Stimulated activated CD8-positive, alpha-beta memory T cell treated with anti-CD3 and anti-CD28 coated beads, Interleukin-4, amount 100 ng/mL, for 24 hours (primary cell): Measurements from ENCODE around the gene TPI1.
A peak's percentile ranks its signal among the peaks of the same experiment; 100 is the strongest.
"Not testable (repeated sequence)": the region's sequence is repeated elsewhere in the genome, so short reads cannot be mapped to it uniquely, and the experiment has no call there.

Experiments used
- DNase-seq: peaks from one replicate; pipeline ENCODE4 v3.0.0-alpha.2; 2020; ENCODE audit warnings: low read depth

The TPI1 gene

DNA sequence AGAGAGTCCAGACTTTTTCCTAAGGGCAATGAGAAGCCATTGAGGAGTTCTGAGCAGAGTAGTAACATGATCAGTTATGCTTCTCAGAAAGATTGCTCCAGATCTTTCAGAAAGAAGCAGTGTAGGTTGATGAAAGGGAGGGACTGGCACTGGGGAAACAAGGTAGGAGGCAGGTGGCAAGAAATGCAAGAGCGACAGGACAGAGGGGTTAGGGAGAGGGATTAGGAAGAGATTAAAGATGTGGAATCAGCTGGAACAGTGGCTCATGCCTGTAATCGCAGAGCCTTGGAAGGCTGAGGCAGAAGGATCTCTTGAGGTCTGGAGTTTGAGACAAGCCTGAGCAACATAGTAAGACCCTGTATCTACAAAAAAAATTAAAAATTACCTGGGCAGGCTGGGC lies 19.7 kb upstream of the TPI1 start:
- no peak for DNase-seq

GRCh38 chr12:6849427-6849826 lies 17.9 kb upstream of the TPI1 start:
- DNase-seq = no peak

- DNase-seq = no peak
Observed at GRCh38 chr12:6849976-6850560, 17.3 kb upstream of the TPI1 start.

DNA sequence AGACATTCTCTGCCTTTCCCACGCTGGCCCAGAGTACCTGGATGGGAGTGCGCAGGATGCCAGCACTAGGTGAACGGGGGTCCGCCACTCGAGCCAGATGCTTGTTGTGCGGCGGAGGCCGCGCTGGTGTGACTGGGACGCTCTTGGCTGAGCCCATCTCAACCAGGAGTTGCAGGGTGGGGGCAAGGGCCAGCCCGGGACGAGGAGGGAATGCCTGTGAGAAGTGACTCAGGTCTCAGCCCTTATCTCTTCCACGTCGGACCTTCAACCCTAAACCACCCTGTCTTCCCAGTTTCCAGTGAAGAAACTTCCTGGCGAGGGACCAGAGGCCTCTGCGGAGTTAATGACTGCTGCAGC lies 16.6 kb upstream of the TPI1 start:
- no peak for DNase-seq

GRCh38 chr12:6851153-6851920 lies 16.0 kb upstream of the TPI1 start, which contains the start of gene CDCA3:
TSS of gene CDCA3 (minus strand) at chr12:6851286. CDS start at chr12:6850952, 334 bp downstream.
- peak; percentile 85 for DNase-seq

- DNase-seq = peak; percentile 97
Observed at GRCh38 chr12:6851921-6852650, 15.2 kb upstream of the TPI1 start, which contains the start of gene USP5. TSS of gene USP5 (plus strand) at chr12:6852150. CDS start at chr12:6852180, 30 bp downstream.

DNA sequence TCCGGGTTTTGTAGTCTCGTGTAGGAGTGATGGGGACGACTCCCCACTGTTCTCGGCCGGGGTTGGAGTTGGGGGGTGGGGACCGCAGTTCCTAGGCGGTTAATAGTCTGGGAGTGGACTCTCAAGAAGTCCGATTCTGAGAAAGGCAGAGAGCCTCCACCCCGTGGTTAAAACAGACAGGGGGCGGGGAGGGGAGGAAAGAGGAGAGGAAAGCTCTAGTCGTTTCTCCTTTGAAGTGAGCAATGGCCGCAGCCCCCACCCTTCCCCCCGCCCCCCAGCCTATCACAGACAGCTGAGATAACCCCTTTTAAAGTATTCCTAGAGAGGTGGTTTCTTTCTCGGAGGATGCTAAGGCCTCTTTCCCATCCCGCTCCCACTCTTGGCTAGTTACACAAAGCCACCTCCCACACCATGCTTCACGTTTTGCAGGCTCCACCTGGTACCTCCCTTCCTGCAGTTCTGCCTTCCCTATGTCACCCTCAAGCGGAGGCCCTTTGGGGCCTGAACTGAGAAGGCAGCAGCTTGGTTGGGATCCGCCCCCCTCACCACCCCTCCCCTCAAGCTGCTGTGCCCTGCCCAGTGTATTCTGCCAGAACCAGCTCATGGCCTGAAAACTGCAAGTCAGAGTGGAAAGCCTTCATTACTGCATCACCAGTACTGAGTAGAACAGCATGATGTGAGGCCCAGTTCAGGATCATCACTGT lies 14.5 kb upstream of the TPI1 start:
- no peak for DNase-seq

DNA sequence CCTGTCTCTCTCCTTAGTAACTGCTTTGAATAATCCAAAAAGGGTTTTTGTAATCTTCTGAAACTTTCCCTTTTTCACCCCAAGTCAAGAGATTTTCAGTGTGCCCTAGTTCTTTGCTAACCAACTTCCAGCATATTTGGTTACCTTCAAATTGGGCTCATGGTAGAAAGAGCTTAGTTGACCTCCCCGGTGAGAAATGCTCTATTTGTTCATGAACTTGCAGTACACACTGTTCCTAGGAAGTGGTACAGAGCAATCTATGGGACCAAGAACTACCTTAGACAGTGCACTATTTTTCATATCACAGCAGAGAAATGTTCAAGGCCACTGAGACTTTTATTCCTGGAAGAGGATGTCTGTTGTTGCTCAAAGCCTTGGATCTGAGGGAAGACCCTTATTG lies 13.7 kb upstream of the TPI1 start:
- DNase-seq = no peak

- DNase-seq = no peak
Observed at GRCh38 chr12:6854036-6854435, 13.3 kb upstream of the TPI1 start.

- DNase-seq = no peak
Observed at GRCh38 chr12:6855322-6855721, 12.0 kb upstream of the TPI1 start.

- no peak for DNase-seq
Observed at GRCh38 chr12:6858799-6859198, 8.5 kb upstream of the TPI1 start.

DNA sequence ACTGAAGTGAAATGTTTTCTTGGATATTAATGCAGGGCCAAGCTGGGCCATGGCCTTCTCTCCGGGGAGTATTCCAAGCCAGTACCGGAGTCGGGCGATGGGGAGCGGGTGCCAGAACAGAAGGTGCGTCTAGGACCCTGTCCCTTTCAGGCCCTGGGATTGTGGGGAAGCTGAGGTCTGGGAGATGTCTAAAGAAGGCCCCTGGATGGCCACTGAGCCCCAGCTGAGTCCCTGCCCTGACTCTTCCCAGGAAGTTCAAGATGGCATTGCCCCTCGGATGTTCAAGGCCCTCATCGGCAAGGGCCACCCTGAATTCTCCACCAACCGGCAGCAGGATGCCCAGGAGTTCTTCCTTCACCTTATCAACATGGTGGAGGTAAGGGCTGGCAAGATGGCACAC lies 7.2 kb upstream of the TPI1 start:
- no peak for DNase-seq

- DNase-seq = no peak
Observed at GRCh38 chr12:6860942-6861341, 6.4 kb upstream of the TPI1 start.

DNA sequence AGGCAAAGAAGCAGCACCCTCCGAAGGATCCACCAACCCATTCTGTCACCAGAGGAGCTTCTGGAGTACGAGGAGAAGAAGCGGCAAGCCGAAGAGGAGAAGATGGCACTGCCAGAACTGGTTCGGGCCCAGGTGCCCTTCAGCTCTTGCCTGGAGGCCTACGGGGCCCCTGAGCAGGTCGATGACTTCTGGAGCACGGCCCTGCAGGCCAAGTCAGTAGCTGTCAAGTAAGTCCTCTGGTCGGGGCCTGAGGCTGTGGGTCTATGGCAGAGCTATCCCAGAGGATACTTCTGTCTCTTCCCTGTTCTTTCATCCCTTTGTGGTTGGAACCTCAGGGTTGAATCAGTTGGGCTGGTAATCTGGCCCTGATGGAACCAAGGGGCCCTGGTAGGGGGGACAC lies 5.9 kb upstream of the TPI1 start:
- DNase-seq = no peak

GRCh38 chr12:6863033-6863432 lies 4.3 kb upstream of the TPI1 start:
- DNase-seq = no peak

GRCh38 chr12:6863586-6864321 lies 3.6 kb upstream of the TPI1 start:
- DNase-seq = no peak

- not testable (repeated sequence) for DNase-seq
Observed at GRCh38 chr12:6865307-6865706, 2.0 kb upstream of the TPI1 start.

DNA sequence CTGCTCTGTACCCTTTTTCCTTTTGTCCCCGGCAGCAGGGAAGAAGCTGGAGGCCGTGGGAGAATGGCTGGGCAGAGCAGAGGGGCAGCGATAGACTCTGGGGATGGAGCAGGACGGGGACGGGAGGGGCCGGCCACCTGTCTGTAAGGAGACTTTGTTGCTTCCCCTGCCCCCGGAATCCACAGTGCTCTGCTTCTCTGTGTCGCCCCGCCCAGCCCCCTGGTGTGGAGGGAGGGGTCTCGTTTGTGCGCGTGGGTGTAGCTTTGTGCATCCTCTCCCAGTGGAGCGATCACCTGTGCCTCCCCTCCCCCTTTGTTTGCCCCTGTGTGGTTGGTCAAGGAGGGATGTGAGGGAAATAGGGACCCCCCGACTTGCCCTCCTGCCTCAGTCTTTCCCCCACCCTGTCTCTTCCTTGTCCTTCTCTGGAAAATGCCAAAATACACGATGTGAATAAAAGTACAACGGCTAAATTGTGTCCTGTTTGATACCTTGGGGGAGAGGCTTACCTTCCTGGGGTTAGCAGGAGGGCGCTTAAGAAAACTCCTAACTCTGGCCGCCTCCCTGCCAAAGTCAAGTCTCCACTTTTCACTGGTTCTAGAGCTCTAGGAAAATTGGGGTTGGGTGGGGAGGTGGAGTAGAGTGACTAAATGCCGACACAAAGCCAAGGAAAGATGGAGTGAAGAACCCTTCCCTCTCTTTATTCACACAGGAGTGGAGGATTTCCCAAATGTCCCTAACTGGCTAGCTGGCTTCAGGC lies 990 bp upstream of the TPI1 start:
- no peak for DNase-seq

GRCh38 chr12:6866920-6867412 lies 365 bp upstream of the TPI1 start:
- DNase-seq = no peak

DNA sequence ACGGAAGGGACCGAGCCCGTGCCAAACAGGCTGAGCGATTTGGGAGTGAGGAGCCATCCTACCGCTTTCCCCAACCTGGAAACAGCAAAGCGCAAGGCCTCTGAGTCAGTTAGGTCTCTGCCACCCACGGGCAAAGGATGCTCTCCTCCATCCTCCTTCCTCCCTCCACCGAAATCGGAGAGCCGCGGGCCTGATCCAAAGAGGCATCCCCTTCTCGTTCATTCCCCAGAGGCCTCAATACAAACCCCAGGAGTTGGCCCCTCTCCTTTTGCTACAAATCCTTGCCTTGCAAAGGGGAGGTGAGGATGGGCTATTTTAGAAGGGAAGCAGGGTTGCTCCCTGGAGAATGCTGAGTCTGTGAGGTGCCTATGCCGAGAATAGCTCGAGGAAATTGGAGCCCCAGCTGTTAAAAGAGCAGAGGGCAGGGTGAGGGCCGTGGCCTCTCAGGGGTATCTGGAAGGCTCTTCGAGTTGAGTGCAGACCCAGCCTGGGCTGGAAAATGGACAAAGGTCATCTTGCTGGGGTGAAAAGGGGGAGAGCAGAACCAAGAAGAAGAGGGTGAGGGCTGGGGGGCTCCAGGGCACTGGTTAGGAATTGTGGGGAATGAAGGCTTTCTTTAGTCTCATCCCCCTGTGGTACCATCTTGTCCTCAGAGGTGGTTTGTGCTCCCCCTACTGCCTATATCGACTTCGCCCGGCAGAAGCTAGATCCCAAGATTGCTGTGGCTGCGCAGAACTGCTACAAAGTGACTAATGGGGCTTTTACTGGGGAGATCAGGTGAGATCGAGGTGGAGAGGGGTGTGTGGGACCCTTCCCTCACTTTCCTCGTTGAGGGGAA lies 1.1 kb downstream of the TPI1 start:
- DNase-seq = no peak
